ENCODE measurements around the gene PHPT1. TPM values are rescaled to one million over a fixed set of nuclear protein-coding genes. Genes with fewer than 3 reads are reported as not detected.

The PHPT1 gene
- total and polyA plus RNA-seq, 8 donors, result 75.2 to 189 (median 84.0) TPM

DNA sequence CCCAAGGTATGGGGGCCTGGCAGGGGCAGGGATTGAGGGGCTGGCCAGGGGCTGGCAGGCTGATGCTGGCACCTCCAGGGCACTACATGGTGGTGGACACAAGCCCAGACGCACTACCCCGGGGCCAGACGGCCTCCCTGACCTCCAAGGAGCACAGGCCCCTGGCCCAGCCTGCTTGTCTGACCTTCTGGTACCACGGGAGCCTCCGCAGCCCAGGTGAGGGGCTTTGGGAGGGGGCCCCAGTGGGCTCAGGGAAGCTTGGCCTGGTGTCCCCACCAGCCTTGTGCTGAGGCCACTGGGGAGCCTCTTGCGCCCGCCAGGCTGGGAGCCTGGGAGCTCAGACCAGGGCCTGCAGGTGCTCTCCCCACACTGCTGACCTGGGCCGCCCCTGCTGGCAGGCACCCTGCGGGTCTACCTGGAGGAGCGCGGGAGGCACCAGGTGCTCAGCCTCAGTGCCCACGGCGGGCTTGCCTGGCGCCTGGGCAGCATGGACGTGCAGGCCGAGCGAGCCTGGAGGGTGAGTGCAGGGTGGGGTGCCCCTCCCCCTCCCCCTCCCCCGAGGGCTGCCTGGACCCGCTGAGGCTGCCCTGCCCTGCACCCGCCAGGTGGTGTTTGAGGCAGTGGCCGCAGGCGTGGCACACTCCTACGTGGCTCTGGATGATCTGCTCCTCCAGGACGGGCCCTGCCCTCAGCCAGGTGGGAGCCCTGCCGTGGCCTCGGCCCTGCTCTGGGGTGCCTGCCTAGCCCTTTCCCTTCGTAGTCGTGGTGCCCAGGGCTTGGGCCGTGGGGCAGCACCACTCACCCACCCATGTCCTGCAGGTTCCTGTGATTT is 8.6 kb downstream of the PHPT1 start:
- no peaks in the 10 kb centered on the region for H3K9me3 ChIP-seq
- peak overlapping the region; percentile 53 to 76 (median 64) for H3K27ac ChIP-seq
- DNase-seq (peak; percentile 70 to 91 (median 84)), FAIRE-seq (no peak), ATAC-seq (peak; percentile 43 to 68 (median 54))
- TF ChIP-seq CTCF (IDR thresholded peaks at IDR 0.05), result no peak
- WGBS, 2 donors, result 40% methylated on average over 25 to 29 of the region's 29 CpGs
- intact Hi-C loops (cut with DNase I), result no loop called here
- no peak overlapping the region for H3K4me3 ChIP-seq
- H3K4me1 ChIP-seq, result peaks cover 26 to 31% (median 27%) of the 10 kb centered on the region in 3 donors
- H3K36me3 ChIP-seq, result peaks cover 0 to 23% (median 15%) of the 10 kb centered on the region in 3 donors
- H3K27me3 ChIP-seq, result no peaks in the 10 kb centered on the region

DNA sequence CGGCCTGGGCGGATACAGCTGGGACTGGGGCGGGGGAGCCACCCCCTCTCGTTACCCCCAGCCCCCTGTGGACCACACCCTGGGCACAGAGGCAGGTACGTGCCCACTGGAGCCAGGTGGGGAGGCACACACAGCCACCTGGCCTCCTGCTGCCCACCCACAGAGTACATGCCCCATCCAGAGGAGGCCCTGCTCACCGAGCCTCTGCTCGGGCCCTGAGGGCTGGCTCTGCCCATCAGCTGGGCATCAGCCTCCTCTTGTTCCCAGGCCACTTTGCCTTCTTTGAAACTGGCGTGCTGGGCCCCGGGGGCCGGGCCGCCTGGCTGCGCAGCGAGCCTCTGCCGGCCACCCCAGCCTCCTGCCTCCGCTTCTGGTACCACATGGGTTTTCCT is 9.2 kb downstream of the PHPT1 start:
- H3K36me3 ChIP-seq, result peaks cover 2 to 30% (median 22%) of the 10 kb centered on the region in 3 donors
- TF ChIP-seq CTCF (IDR thresholded peaks at IDR 0.05), result no peak
- H3K9me3 ChIP-seq, result no peaks in the 10 kb centered on the region
- intact Hi-C loops (cut with DNase I), result no loop called here
- peaks cover 26 to 31% (median 27%) of the 10 kb centered on the region in 3 donors for H3K4me1 ChIP-seq
- 73 to 76% methylated on average over 15 of the region's 15 CpGs for whole genome bisulfite sequencing, 2 donors
- no peak overlapping the region for H3K4me3 ChIP-seq
- H3K27me3 ChIP-seq, result no peaks in the 10 kb centered on the region
- ATAC-seq (peak in 2 of 4 donors; percentile 2 to 3), FAIRE-seq (no peak), DNase-seq (peak in 5 of 6 donors; percentile 19 to 79 (median 55))
- peak overlapping the region; percentile 53 to 76 (median 64) for H3K27ac ChIP-seq

DNA sequence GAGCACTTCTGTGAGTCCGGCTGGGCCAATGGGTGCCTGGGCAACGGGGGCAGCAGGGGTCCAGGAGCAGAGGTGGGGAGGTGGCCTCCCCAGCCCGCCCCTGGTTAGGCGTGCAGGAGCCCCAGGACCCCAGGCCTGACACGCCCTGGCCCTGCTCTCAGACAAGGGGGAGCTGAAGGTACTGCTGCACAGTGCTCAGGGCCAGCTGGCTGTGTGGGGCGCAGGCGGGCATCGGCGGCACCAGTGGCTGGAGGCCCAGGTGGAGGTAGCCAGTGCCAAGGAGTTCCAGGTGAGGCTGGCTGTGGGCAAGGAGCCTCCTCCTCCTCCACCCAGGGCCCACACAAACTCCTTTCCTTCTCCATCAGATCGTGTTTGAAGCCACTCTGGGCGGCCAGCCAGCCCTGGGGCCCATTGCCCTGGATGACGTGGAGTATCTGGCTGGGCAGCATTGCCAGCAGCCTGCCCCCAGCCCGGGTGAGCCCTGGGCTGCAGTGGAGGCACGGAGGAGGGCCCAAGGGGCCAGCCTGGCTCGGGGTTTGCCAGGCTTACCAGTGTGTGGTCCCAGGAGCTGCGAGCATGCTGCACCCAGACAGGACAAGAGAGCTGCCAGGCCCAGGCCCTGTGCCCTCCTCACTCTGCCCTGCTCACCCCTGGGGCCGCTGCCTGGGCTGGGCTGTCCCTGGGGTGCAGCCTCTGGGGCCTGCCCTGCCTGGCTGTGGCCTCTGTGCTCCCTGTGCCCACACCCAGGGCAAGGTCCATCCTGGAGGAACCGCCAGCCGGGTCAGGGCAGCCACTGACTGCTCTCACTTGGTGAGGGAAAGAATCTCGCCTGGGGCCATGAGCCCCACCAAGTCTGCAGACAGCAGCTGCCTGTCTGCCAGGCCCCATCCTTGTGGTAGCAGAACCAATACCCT is 9.9 kb downstream of the PHPT1 start:
- 26 to 27% methylated on average over 18 to 20 of the region's 20 CpGs for WGBS, 2 donors
- FAIRE-seq (no peak), DNase-seq (peak; percentile 87 to 96 (median 92)), ATAC-seq (peak; percentile 68 to 77 (median 74))
- H3K27ac ChIP-seq, result peak overlapping the region; percentile 53 to 76 (median 64)
- H3K9me3 ChIP-seq, result no peaks in the 10 kb centered on the region
- H3K27me3 ChIP-seq, result no peaks in the 10 kb centered on the region
- no peak overlapping the region for H3K4me3 ChIP-seq
- H3K4me1 ChIP-seq, result peaks cover 26 to 34% (median 27%) of the 10 kb centered on the region in 3 donors
- intact Hi-C loops (cut with DNase I), result no loop called here
- H3K36me3 ChIP-seq, result peaks cover 4 to 33% (median 24%) of the 10 kb centered on the region in 3 donors
- TF ChIP-seq CTCF (IDR thresholded peaks at IDR 0.05), result no peak

DNA sequence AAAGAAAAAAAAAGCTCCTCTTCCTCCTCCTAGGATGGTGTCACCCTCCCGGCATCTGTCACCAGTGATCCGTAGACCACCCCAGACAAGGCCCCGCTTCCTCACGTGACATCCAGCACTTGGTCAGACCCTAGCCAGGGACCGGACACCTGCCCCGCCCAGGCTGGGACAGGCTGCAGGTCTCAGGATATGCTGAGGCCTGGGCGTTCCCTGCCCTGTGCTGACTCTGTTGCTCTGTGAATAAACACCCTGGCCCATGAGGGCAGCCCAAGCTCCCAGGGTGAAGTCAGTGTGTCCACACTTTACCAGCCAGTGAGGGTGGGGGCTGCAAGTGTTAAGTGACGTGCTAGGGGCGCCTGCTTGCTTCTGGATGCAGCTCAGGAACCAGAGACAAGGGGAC is 11.3 kb downstream of the PHPT1 start:
- H3K4me1 ChIP-seq, result peaks cover 26 to 44% (median 31%) of the 10 kb centered on the region in 3 donors
- no peak for ATAC-seq
- whole genome bisulfite sequencing, 2 donors, result 91 to 95% methylated on average over 9 of the region's 9 CpGs
- H3K4me3 ChIP-seq, result no peak overlapping the region
- intact Hi-C loops (cut with DNase I), result no loop called here
- TF ChIP-seq CTCF (IDR thresholded peaks at IDR 0.05), result no peak
- H3K27ac ChIP-seq, result no peak overlapping the region
- peaks cover 4 to 33% (median 24%) of the 10 kb centered on the region in 3 donors for H3K36me3 ChIP-seq
- H3K27me3 ChIP-seq, result no peaks in the 10 kb centered on the region
- peak in 4 of 6 donors; percentile 14 to 58 (median 50) for DNase-seq
- no peaks in the 10 kb centered on the region for H3K9me3 ChIP-seq
- no peak for FAIRE-seq

Data from pancreas (tissue), 10 donors.